Stimulated activated CD4-positive, alpha-beta T cell treated with anti-CD3 and anti-CD28 coated beads, Interleukin-4, amount 100 ng/mL, for 48 hours (primary cell): ENCODE data around the gene TUBGCP3.

ENCODE experiments used
- DNase-seq, 2 donors: peaks; one replicate each; pipeline ENCODE4 v3.0.0-alpha.2; 2020; ENCODE audit warnings: low read depth in 2 of 2

The TUBGCP3 gene

DNA sequence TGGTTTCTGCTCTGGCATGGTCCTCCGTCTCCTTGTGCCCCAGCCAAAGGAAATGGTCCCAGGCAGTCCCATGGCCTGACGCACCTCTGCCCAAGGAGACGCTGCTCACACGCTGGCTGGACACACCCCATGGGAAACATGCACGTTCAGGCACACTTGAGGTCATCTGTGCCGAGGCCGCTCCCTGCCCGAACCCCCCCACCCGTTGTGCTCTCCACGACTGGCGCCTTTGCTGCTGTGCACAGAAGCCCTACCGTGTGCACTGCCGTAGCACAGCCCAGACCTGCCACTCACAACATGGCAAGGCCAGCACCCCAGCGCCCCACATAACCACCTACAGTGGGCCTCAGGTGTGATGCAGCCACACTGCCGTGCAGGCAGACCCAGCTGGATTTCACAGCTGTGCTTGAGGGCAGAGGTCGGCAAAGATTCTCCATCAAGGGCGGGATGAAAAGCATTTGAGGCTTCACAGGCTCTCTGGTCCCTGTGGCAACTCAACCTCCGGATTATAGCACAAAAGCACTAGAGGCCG lies 146.1 kb downstream of the TUBGCP3 start:
- no peak for DNase-seq

DNA sequence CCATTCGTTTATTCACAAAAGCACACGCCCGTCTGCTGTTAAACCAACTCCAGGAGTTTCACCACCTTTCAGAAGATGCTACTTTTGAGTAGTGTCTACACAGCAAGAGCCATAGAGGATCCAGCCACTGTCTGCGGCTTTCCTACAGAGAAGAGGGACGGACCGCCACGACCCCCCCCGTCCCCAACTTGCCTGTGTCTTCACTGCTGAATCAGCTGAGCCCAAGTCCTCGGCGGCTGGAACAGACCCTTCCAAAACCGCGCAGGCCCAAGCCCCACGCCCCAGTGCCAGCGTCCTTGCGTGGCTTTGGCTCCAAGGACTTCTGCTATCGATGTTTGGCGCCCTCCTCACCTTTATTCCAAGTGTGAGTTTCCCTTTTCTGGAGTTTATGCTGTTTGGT lies 146.7 kb downstream of the TUBGCP3 start:
- no peak for DNase-seq

DNA sequence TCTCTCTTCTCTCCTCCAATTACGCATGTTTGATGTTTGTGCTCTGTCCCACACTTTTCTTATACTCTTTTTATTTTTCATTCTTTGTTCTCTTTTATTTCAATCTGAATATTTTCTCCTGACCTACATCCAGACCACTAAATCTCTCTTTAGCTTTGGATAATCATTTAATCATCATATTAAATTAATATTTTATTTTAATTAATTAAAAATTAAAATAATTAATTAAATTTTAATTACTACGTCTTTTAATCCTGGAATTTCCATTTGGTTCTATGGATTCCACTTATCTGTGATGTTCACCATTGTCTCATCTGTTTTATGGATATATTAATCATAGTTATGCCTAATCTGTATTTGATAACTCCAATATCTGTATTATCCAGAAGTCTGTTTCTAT lies 149.4 kb downstream of the TUBGCP3 start:
- no peak for DNase-seq

DNA sequence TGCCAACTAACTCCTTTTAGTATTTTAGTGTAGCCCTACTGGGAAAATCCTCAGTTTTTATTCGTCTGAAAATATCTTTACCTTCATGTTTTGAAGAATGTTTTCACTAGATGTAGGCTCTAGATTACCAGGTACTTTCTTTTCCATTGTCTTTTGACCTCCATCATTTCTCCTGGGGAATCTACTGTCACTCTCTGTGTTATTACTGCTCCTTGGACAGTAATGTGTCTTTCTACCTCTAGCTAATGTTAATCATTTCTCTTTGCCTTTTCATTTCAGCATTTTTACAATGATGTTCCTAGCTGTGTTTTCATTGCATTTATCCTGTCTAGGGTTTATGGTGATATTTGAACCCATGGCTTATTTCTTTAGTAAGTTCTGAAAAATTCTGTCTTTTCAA lies 149.9 kb downstream of the TUBGCP3 start:
- no peak for DNase-seq

DNA sequence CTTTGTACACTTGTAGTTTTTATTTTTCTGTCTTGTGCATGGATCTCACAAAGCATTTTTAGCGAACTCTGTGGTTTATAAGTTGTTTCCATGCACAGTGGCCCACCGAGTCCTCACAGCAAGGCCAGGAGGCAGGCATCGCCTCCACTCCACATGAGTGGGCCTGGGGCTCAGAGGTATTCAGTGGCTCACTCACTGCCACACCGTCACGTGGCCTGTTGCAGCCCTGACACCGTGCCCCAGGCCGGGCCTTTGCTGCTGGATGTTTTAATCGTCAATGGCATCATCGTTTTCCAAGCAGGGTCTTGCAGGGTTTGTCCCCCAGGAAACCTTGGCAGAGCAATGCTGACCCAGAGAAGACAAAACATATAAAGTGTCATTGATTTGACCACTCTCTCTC lies 152.0 kb downstream of the TUBGCP3 start:
- DNase-seq = no peak
